Pulmonary artery endothelial cell (primary cell): ENCODE measurements around the gene ATP5PD. TPM values are rescaled to one million over a fixed set of nuclear protein-coding genes. Genes with fewer than 3 reads are reported as not detected.
"Not testable (repeated sequence)": the region's sequence is repeated elsewhere in the genome, so short reads cannot be mapped to it uniquely, and the experiment has no call there.

Experiments used
- DNase-seq: peaks from one replicate; pipeline ENCODE4 v3.0.0-alpha.2; 2011; ENCODE audit warnings: low read depth, low spot score
- total RNA-seq: library from RNA; depleted of rRNA; stranded (reverse); fragments of >200 nt; gene quantifications from 2 replicates; pipeline ENCODE4 v1.2.3, GENCODE V29; 2014

The ATP5PD gene
- total RNA-seq, 1 donor from 2014 or later: 218 TPM

DNA sequence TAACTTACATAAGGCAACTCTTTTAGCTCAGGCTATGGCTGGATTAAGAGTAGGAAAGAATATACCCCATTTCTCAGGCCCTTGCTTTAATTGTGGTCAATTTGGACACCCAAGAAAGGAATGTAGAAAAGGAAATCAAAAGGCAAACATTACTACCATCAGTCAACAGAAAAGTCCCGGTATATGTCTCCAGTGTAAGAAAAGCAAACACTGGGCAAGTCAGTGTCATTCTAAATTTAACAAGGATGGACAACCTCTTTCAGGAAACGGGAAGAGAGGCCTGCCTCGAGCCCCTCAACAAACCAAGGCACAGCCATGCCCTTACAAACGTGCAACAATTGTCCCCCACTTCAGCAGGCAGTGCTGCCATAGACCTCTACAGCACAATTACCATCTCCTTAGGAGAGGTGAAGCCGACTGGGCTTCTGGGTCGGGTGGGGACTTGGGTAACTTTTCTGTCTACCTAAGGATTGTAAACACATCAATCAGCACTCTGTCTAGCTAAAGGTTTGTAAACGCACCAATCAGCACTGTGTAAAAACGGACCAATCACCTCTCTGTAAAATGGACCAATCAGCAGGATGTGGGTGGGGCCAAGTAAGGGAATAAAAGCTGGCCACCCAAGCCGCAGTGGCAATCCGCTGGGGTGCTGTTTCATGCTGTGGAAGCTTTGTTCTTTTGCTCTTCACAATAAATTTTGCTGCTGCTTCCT, 21.9 kb downstream of the ATP5PD start:
- no peak for DNase-seq

DNA sequence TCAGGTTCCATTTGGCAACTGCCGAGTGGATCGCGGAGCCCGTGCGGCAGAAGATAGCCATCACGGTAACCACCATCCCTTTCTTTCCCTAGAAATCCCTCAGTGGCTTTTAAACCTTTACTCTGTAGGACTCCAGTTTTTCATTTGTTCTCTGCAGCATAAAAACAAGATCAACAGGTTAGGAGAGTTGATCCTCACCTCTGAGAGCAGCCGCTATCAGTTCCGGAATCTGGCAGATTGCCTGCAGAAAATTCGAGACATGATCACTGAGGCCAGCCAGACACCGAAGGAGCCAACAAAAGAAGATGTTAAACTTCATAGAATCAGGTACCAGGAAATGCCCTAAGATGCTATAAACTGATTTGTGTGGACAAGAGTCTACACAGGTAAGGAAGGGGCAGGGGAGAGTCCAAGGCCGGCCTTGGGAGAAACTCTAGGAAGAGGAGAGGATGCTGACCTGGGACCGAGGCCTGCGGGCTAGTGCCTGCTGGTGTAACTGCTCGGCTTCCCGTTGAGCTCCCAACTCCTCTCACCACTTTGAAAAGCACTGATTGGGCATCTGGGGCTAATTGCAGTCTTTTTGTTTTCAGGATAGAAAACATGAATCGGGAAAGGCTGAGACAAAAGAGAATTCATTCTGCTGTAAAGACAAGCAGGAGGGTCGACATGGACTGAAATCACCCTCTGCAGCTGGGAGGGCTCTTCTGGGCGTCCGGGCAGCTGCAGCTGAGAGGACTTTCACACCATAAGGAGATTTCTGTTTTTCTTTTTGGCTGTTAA, 26.2 kb downstream of the ATP5PD start:
- no peak for DNase-seq

DNA sequence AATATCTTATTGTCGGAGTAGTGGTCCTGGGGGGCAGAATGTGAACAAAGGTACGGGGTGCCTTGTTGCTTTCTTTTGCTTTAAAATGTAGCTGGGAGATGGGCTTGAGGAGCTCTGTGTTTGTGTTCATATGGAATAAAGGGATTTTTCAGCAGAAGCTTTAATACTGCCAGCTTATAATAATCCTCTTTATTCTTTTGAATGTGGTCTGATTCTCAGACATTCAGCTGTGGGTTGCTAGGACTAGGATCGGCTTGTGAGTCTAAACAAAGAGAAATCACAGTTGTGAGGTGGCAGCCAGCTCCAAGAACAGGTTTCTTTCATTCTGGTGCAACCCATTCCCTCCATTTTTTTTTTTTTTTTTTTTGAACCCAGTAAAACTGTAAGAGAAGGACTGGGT, 27.1 kb downstream of the ATP5PD start:
- DNase-seq: no peak

DNA sequence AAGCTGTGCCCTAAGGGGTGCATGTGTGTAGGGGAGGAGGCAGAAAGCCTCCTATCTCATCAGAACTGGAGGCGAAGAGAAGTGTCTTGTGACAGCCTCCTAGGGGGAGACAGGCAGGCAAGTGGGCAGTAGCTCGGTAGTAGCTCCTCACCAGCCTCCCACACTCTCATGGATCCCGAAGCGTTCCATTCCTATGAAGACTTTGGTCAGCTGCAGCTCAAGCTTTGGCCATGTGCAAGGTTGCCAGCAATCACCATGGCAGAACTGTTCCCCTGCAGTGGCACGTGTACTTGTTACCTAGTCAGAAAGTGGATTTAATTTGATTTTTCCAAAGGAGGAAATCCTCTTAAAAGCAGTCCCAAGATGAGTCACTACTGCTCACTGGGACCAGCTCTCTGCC, 27.6 kb downstream of the ATP5PD start:
- no peak for DNase-seq

DNA sequence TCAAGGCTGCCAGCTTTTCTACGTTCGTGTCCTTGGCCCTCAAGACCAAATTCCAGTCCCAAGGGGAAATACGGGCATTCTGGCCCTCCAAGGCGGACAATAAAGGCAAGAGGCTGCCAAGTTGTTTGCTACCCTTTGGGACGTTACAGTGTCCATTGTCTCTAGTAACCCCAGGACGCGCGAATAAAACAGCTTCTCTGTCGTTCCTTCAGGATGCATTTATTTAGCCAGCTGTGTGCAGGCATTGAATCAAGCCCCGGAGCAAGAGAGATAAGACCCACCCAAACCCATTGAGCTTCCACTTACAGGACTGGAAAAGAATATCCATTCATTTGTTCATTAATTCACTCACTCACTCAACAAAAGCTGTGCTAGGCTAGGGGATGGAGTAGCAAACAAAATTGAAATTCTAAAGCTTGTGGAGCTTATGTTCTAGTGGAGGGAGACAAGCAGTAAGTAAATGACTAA, 33.6 kb downstream of the ATP5PD start:
- DNase-seq: no peak

DNA sequence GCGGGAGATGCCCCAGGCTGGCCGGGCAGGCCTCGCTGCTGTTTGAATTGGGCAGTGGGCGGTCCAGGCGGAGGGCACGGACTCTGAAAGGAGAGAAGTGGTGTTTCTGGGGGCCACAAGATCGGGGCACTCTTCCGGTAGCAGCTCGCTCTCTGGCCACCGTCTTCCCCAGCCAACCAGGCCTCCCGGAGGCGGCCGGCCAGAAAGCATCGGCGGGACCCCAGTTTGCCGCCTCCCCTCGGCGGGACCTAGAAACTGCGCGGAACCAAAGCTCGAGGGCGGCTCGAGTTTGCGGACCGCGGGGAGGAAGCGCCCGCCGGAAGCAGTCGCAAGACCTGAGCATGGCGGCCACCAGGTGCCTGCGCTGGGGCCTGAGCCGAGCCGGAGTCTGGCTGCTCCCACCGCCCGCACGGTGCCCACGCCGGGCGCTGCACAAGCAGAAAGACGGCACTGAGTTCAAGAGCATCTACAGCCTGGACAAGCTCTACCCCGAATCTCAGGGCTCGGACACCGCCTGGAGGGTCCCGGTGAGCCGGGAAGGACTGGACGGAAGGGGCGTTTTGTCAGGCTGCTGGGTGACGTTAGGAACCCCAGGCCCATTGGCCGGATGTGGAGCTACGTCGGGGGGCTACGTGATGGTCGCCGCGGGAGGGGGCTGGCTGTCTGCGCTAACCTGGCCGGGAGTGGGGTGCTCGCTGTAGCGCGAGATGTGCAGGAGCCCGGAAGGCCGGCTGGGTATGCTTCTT, 34.2 kb downstream of the ATP5PD start, which contains the start of gene MRPL58:
TSS of gene MRPL58 (plus strand) at position 325 of the 746 bp plus-strand sequence. CDS start at position 342, 17 bp downstream.
- DNase-seq: peak; percentile 57

DNA sequence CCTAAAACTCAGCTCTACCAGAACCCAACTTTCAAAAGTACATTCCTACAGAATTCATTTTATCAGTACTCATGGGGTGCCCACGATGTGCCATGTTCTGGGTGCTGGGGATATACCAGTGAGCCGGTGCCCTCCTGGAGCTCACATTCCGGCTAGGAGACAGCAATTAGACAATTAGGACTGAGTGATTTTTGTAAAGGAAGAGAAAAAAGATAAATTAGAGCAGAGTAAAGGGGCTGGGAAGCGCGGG, 34.7 kb downstream of the ATP5PD start:
- no peak for DNase-seq

DNA sequence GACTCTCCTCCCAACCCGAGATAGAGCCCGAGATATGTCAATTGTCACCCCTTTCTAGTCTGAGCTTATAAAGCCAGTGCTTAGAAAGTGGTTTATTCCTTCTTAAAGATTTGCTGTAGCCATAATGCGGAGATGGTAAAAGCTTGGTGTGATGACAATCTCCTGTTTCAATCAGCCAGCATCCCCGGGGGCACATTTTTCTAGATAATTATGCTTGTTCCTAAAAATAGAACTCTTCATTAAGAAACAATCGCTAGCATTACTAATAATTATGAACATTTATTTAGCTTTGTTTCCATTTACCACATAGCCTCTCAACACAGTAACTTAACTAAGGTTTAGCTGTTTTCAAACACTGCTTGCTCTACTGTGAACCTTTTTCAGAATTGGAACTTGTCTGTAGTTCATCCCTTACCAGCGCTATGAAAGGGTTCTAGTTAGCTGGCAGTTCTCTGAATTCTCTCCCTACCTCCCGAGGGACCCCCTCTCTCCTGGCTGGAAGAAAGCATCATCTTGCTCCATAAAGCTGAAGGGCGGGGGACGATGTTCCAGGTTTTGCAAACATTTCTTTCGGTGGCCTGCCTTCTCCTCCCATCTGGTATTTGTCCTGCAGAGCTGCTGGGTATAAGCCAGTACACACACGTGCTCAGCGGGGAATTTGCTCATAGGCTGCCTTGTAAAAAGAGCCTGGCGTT, 35.2 kb downstream of the ATP5PD start:
- no peak for DNase-seq

DNA sequence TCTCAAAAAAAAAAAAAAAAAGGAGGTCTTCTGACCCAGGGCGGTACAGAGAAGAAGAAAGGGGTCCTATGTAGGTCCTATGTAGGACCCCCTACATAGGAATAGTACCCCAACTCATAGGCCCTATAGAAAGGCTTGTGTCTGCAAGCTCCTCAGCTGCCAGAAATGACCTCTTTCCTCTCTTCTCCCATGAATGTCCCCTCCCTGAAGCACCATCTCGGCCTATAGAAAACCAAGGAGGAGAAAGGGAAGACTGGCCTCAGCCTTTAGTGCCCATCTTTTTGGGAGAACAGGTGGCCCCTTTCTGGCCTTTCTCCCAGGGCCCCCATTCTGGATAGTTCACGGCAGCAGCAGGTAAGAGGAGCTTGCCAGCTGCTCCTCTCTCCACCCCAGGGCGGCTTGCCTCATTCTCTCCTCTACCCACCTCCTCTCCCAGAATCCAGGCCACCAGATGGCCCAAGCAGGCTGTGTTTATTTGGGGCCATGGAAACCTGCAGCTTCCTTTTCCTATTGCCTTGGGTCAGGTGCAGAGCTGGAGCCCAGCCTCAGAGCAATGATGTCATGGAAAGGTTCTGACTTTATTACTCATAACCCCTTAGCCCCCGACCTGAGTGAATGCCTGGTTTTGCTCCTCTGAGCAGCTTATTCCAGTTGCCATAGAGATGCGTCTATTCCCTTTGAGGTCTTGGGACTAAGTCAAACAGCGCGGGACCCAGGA, 35.9 kb downstream of the ATP5PD start:
- DNase-seq: peak; percentile 57

DNA sequence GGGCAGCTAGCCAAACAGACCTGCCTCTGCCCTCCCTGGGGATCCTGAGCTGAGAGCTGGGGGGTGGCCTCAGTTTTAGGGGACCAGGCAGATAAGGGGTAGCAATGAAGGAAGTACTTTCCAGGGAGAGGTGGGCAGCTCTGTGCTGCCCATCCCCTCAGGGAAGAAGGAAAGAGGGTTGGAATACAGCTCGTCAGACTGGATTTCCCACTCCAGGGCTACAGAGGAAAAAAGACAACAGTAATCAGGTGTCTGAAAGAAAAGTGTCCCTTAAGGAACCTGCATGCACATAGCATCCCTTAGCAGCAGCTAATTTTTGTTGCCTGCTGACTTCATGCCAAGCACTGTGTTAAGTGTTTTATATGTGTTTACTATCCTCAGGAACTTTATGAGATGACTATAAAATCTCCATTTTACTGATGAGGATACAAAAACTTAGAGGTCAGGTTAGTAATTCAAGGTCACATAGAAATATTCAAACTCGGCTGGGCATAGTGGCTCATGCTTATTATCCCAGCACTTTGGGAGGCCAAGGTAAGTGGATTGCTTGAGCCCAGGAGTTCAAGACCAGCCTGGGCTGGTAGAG, 37.5 kb downstream of the ATP5PD start:
- DNase-seq: no peak

DNA sequence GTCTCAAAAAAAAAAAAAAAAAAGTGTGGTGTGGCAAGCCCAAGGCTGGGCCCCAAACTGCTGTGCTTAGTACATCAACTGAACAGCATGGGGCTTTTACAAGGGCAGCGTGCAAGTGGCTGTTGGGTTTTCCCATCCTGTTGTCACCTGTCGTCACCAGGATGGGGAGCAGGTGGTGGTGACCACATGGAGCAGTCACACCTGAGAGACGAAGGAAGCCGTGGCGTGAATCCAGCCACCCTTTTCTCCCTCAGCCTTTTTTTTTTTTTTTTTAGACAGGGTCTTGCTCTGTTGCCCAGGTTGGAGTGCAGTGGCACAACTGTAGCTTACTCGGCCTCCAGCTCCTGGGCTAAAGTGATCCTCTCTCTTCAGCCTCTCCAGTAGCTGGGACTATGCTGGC, 38.4 kb downstream of the ATP5PD start:
- DNase-seq: no peak

DNA sequence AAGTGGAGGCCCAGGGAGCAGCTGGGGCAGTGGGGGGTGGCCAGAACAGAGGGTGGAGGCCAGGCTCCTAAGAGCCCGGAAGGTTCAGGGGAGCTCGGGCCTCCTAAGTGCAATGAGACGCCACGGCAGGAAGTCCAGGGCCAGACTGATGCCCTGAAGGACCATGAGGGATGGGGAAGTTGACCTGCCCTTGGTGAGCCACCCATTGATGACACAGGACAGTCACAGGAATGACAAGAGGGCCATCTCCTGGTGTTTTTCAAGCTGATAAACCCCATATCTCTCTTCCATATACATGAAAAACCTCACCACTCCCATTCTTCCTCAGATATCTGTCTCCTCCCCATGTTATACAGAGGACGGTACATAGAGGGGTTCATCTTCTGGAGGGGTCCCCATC, 40.1 kb downstream of the ATP5PD start:
- DNase-seq: no peak

DNA sequence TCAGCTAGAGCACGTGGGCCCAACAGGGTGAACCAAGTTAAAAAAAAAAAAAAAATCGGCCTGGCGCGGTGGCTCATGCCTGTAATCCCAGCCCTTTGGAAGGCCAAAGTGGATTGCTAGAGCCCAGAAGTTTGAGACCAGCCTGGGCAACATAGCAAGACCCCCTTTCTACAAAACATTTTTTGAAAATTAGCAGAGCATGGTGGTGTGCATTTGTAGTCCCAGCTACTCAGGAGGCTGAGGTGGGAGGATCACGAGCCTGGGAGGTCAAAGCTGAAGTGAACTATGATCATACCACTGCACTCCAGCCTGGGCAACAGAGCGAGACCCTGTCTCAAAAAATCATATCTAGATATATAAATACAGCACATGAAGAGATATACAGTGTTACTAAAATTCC, 40.7 kb downstream of the ATP5PD start:
- DNase-seq: not testable (repeated sequence)

DNA sequence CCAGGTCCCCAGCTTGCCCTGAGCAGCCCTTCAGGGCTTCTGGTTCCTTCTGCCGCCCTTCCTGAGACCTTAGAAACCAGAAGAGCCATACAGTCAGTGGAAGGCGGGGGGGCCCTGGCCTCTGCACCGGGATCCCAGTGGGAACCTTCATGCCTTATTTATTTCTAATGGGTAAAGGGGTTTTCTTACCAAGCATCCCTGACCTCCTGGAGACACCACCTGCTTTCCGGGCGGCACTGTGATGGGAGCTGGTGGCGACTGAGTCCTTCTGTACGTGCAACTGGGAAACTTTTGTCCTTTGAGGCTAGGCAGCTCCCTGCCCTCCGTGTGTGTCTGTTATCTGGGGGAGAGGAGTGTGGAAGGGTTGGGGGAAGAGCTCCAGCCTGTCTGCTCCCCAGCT, 41.5 kb downstream of the ATP5PD start:
- no peak for DNase-seq

DNA sequence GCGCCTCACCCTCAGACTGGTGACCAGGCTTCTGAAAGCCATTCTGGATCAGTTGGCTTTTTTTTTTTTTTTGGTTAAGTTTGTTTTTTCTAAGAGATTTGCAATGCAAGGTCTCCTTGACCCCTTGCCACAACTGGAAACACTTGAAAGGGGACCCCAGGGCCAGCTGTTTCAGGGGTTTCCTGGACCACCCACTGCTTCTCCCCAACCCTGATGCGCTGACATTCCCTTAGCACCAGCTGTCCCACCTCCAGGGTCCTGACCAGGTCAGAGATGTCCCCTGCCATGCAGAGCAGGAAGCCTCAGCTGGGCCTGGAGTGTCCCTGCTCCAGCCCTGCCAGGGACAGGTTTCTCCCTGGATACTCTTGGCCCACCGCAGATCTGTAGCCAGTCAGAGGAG, 42.4 kb downstream of the ATP5PD start:
- no peak for DNase-seq

DNA sequence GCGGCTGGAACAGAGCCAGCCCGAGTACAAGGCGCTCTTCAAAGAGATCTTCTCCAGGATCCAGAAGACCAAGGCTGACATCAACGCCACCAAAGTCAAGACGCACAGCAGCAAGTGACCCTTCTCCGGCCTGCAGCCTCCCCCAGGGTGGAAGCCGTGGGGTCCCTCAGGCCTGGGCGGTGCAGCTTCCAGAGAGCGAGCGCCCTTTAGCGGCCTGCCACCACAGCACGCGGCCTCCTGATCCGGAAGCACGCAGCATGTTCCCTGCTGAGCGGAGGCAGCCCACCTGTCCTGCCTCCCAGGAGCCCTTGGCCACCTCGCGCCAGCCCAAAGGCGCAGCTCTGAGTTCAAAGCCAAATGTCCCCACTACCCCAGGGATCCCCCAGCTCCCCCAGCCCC, 42.8 kb downstream of the ATP5PD start:
- no peak for DNase-seq

DNA sequence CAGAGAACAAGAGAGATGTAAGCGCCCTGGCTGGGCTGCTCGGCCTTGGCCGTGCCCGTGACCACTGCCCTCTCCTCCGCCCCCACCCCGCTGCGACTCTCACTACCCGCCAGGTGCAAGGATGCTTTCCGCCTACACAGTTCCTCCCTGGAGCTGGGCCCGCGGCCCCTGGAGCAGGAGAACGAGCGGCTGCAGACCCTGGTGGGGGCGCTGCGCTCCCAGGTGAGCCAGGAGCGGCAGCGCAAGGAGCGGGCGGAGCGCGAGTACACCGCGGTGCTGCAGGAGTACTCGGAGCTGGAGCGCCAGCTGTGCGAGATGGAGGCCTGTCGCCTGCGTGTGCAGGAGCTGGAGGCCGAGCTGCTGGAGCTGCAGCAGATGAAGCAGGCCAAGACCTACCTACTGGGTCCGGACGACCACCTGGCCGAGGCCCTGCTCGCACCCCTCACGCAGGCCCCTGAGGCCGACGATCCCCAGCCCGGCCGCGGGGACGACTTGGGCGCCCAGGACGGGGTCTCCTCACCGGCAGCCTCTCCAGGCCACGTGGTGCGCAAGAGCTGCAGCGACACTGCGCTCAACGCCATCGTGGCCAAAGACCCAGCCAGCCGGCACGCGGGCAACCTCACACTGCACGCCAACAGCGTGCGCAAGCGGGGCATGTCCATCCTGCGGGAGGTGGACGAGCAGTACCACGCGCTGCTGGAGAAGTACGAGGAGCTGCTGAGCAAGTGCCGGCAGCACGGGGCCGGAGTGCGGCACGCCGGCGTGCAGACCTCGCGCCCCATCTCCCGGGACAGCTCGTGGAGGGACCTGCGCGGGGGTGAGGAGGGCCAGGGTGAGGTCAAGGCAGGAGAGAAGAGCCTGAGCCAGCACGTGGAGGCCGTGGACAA, 43.5 kb downstream of the ATP5PD start:
- DNase-seq: no peak

DNA sequence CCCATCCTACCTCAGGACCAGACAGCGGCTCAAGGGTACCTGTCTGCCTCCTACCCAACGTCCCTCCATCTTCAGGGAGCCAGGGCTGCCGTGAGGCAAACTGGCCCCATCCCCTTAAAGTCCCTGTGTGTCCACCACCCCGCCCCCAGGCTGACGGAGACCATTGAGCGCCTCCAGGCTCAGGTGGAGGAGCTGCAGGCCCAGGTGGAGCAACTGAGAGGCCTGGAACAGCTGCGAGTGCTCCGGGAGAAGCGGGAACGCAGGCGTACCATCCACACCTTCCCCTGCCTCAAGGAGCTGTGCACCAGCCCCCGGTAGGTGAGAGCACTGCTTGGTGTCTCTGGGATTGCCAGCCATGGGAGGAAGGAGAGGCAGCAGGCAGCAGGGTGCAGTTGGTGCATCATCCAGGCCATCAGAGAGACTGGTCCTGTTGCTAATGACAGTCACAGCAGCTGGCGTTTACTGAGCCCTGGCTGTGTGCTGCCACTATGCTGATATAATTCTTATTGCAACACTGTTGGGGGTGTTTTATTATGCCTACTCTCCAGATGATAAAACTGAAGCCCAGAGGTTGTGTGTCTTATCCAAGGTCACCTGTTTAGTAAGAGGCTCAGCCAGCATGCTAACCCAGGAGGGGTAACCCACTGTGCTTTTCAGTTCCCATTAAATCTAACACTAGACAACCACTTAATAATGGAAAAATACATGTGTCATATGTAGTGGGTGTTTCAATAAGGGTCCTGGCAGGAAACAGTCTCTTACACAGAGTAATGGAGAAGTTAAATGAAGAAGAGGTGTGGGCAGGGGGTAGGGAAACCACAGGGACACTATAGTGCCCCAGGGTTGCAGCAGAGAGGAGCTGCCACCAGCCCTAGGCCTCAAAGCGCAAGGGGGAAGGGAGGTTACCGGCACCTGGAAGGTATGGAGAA, 44.6 kb downstream of the ATP5PD start:
- DNase-seq: no peak

DNA sequence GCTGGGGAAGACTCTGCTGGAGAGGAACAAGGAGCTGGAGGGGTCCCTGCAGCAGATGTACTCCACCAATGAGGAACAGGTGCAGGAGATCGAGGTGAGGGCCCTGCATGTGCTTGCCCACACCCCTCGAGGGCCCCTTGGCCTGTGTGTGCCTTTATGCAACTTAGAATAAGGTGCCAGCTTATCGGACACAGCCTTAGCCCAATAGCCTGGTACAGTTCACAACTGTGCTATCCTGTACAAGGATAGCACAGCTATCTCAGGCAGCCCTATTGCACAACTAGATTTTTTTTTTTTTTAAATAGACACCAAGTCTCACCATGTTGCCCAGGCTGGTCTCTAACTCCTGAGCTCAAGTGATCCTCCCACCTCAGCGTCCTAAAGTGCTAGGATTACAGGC, 47.2 kb downstream of the ATP5PD start:
- no peak for DNase-seq
